Measurements from ENCODE around the gene RNFT2.
A peak's percentile ranks its signal among the peaks of the same experiment; 100 is the strongest.

The RNFT2 gene

DNA sequence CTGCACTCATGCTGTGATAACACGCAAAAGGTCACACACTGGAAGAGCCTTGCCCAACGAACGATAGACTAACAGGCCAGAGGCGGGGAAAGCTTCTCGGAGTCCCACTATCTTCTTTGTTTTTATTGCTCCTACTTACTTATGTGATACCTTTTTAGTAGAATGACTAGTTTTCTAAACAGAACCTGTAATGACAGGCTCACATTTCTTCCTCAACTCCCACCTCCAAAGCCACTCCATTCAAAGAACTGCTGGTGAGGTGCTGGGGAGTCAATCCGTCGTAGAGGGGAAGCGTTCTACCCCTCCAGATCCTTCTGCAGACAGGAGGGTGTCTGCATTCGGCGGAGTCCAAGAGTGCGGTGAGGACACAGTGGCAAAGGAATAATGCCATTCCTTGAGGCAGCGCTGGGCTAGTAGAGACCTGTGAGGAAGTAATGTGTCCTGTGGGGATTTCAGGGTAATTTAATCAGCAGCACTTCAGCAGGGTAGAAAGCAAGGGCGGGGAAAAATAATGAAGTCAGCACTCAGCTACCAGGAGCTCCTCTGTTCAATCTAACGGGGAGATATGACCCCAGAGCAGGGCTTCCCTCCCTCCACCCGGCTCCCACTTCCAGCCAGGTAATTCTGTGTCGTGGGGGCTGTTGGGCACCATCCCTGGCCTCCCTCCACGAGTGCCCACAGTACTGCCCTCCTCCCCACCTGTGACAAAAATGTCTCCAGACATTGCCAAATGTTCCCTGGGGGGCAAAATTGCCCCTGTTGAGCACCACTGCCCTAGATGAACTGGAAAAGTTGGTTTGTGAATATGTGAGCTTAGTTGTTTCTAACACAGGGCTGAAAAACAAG lies 25.4 kb upstream of the RNFT2 start:
- peaks cover 4% of the 10 kb centered on the region for H3K27me3 ChIP-seq (ENCODE audit: low read depth, low read length)
- peaks cover 0 to 9% of the 10 kb centered on the region in 2 donors for H3K36me3 ChIP-seq (ENCODE audit: control insufficient read depth in 1 of 2, insufficient read depth in 2 of 2, low read length in 2 of 2)
- H3K27ac ChIP-seq (ENCODE audit: low read length): no peak overlapping the region
- no peak overlapping the region for H3K4me3 ChIP-seq (ENCODE audit: low read depth in 1 of 2, low read length in 2 of 2)
- H3K9me3 ChIP-seq (ENCODE audit: control insufficient read depth in 1 of 2, low read length in 2 of 2): no peaks in the 10 kb centered on the region
- peaks cover 0 to 12% of the 10 kb centered on the region in 2 donors for H3K4me1 ChIP-seq (ENCODE audit: control insufficient read depth in 1 of 2, insufficient read depth in 2 of 2, low read length in 2 of 2)

DNA sequence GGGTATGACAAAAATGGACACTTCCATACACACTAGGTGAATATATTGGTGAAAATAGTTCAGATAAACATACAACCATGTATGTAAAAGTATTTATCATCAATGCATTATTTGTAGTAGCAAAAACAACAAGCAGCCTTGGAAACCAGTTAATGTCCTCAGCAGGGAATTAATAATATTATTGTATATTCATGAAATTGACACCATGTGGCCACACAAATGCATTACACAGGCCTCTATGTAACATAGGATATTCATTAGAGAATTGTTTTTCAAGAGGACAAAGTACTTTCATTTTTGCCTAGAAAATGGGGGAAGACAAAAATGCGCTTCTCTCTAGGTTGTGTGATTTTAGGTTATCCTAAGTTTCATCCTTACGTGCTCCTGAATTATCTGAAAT lies 24.6 kb upstream of the RNFT2 start:
- no peak overlapping the region for H3K27ac ChIP-seq (ENCODE audit: low read length)
- no peak overlapping the region for H3K4me3 ChIP-seq (ENCODE audit: low read depth in 1 of 2, low read length in 2 of 2)
- peaks cover 0 to 9% of the 10 kb centered on the region in 2 donors for H3K36me3 ChIP-seq (ENCODE audit: control insufficient read depth in 1 of 2, insufficient read depth in 2 of 2, low read length in 2 of 2)
- H3K4me1 ChIP-seq (ENCODE audit: control insufficient read depth in 1 of 2, insufficient read depth in 2 of 2, low read length in 2 of 2): peaks cover 0 to 18% of the 10 kb centered on the region in 2 donors
- H3K27me3 ChIP-seq (ENCODE audit: low read depth, low read length): peaks cover 4% of the 10 kb centered on the region
- H3K9me3 ChIP-seq (ENCODE audit: control insufficient read depth in 1 of 2, low read length in 2 of 2): no peaks in the 10 kb centered on the region

GRCh38 chr12:116714175-116714574 lies 23.9 kb upstream of the RNFT2 start:
- Histone ChIP-seq H3K4me3 (ENCODE audit: low read depth in 1 of 2, low read length in 2 of 2) (no peak overlapping the region), H3K9me3 (ENCODE audit: control insufficient read depth in 1 of 2, low read length in 2 of 2) (no peaks in the 10 kb centered on the region), H3K27ac (ENCODE audit: low read length) (no peak overlapping the region), H3K36me3 (ENCODE audit: control insufficient read depth in 1 of 2, insufficient read depth in 2 of 2, low read length in 2 of 2) (peaks cover 0 to 9% of the 10 kb centered on the region in 2 donors), H3K4me1 (ENCODE audit: control insufficient read depth in 1 of 2, insufficient read depth in 2 of 2, low read length in 2 of 2) (peaks cover 0 to 11% of the 10 kb centered on the region in 2 donors), H3K27me3 (ENCODE audit: low read depth, low read length) (peaks cover 2% of the 10 kb centered on the region)

- H3K4me3 ChIP-seq (ENCODE audit: low read depth in 1 of 2, low read length in 2 of 2): peak overlapping the region in 1 of 2 donors; percentile 41
- peaks cover 5 to 17% of the 10 kb centered on the region in 2 donors for H3K36me3 ChIP-seq (ENCODE audit: control insufficient read depth in 1 of 2, insufficient read depth in 2 of 2, low read length in 2 of 2)
- H3K4me1 ChIP-seq (ENCODE audit: control insufficient read depth in 1 of 2, insufficient read depth in 2 of 2, low read length in 2 of 2): peaks cover 6 to 17% of the 10 kb centered on the region in 2 donors
- no peak overlapping the region for H3K27ac ChIP-seq (ENCODE audit: low read length)
- H3K9me3 ChIP-seq (ENCODE audit: control insufficient read depth in 1 of 2, low read length in 2 of 2): no peaks in the 10 kb centered on the region
- no peaks in the 10 kb centered on the region for H3K27me3 ChIP-seq (ENCODE audit: low read depth, low read length)
These were observed 20.4 kb upstream of the RNFT2 start for GRCh38 chr12:116717466-116718437.

DNA sequence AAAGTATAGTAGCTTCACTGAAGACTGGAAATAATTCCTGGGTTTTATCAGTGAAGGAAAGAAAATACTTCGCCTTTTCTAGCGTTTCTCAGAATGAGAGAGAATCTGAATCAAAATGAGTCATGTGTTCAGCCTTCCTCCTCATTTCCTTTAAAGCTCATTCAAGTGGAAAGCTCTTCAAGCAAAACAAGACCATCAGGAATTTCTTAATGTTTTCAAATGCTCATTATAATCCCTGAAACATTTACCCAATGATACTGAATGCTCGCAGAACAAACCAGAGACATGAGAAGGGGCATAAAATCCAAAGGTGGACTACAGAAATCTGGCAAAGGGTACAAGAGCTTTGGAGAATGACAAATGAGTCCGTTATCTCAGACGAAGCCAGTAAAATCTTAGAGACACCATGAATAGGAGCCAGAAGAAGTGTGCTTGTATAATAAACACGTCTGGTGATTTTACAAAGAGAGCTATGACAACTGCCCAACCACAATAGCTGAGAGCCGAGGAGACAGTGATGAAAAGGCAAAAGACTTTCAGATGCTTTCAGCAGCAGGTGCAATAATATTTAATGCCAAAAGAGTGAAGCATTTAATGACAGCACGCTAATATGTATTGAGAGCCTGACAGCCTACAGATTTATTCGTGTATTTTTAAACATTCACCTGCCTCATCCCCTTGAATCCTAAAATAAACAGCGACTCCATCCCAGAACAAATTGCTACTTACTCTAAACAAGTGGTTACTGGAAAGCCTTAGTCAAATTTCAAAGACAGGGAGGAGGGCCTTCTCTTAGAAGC lies 19.3 kb upstream of the RNFT2 start:
- Histone ChIP-seq H3K4me3 (ENCODE audit: low read depth in 1 of 2, low read length in 2 of 2) (peak overlapping the region; percentile 2 to 3), H3K36me3 (ENCODE audit: control insufficient read depth in 1 of 2, insufficient read depth in 2 of 2, low read length in 2 of 2) (peaks cover 5 to 21% of the 10 kb centered on the region in 2 donors), H3K9me3 (ENCODE audit: control insufficient read depth in 1 of 2, low read length in 2 of 2) (no peaks in the 10 kb centered on the region), H3K4me1 (ENCODE audit: control insufficient read depth in 1 of 2, insufficient read depth in 2 of 2, low read length in 2 of 2) (peaks cover 6 to 17% of the 10 kb centered on the region in 2 donors), H3K27ac (ENCODE audit: low read length) (no peak overlapping the region), H3K27me3 (ENCODE audit: low read depth, low read length) (no peaks in the 10 kb centered on the region)

DNA sequence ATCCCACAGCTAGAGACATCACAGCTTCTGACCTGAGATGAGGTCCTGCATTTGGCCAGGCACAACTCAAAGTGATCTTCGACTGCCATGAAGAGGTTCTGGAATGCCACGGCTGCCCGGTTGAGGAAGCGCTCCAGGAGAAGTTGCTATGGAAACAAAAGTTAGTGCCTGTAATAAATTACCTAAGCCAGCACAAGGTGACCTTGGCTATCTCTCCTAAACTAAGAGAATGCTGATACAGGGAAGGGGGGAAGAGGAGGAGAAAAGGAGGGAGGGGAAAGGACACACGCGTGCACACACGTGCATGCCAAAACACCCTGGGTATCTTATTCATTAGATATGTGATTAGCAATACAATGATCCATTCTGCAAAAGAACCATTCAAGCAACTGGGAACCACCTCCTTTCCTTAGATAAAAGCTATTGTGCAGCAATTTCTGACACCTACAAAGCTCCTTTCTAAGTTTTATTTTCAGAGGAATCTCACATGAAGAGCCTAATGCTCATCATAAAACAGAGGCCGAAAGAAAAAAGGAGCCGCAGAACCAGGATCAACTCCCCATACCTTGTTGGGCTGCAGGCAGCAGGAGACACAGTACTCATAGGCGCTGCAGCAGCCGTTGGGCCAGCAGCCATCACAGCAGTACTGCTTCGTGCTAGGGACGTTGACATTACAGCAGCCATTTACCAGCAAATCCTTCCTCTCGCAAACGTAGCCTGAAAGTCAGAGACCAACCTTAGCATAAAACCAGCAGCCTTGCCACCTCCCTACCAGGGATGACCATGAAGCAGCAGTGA lies 18.2 kb upstream of the RNFT2 start:
- H3K9me3 ChIP-seq (ENCODE audit: control insufficient read depth in 1 of 2, low read length in 2 of 2): no peaks in the 10 kb centered on the region
- H3K4me1 ChIP-seq (ENCODE audit: control insufficient read depth in 1 of 2, insufficient read depth in 2 of 2, low read length in 2 of 2): peaks cover 6 to 17% of the 10 kb centered on the region in 2 donors
- H3K27me3 ChIP-seq (ENCODE audit: low read depth, low read length): no peaks in the 10 kb centered on the region
- peak overlapping the region in 1 of 2 donors; percentile 2 for H3K4me3 ChIP-seq (ENCODE audit: low read depth in 1 of 2, low read length in 2 of 2)
- H3K36me3 ChIP-seq (ENCODE audit: control insufficient read depth in 1 of 2, insufficient read depth in 2 of 2, low read length in 2 of 2): peaks cover 5 to 21% of the 10 kb centered on the region in 2 donors
- peak overlapping the region; percentile 22 for H3K27ac ChIP-seq (ENCODE audit: low read length)

- H3K36me3 ChIP-seq (ENCODE audit: control insufficient read depth in 1 of 2, insufficient read depth in 2 of 2, low read length in 2 of 2): peaks cover 5 to 13% of the 10 kb centered on the region in 2 donors
- no peaks in the 10 kb centered on the region for H3K9me3 ChIP-seq (ENCODE audit: control insufficient read depth in 1 of 2, low read length in 2 of 2)
- H3K4me1 ChIP-seq (ENCODE audit: control insufficient read depth in 1 of 2, insufficient read depth in 2 of 2, low read length in 2 of 2): peaks cover 10 to 17% of the 10 kb centered on the region in 2 donors
- H3K27me3 ChIP-seq (ENCODE audit: low read depth, low read length): no peaks in the 10 kb centered on the region
- no peak overlapping the region for H3K4me3 ChIP-seq (ENCODE audit: low read depth in 1 of 2, low read length in 2 of 2)
- no peak overlapping the region for H3K27ac ChIP-seq (ENCODE audit: low read length)
These were observed 15.9 kb upstream of the RNFT2 start for GRCh38 chr12:116722245-116722644.

- Histone ChIP-seq H3K9me3 (ENCODE audit: control insufficient read depth in 1 of 2, low read length in 2 of 2) (no peaks in the 10 kb centered on the region), H3K27ac (ENCODE audit: low read length) (no peak overlapping the region)
These were observed 11.4 kb upstream of the RNFT2 start for GRCh38 chr12:116726694-116727093.

GRCh38 chr12:116727261-116727660 lies 10.9 kb upstream of the RNFT2 start:
- peaks cover 0 to 9% of the 10 kb centered on the region in 2 donors for H3K36me3 ChIP-seq (ENCODE audit: control insufficient read depth in 1 of 2, insufficient read depth in 2 of 2, low read length in 2 of 2)
- peaks cover 4 to 9% of the 10 kb centered on the region in 2 donors for H3K4me1 ChIP-seq (ENCODE audit: control insufficient read depth in 1 of 2, insufficient read depth in 2 of 2, low read length in 2 of 2)
- no peaks in the 10 kb centered on the region for H3K9me3 ChIP-seq (ENCODE audit: control insufficient read depth in 1 of 2, low read length in 2 of 2)
- H3K27me3 ChIP-seq (ENCODE audit: low read depth, low read length): no peaks in the 10 kb centered on the region
- H3K27ac ChIP-seq (ENCODE audit: low read length): no peak overlapping the region
- H3K4me3 ChIP-seq (ENCODE audit: low read depth in 1 of 2, low read length in 2 of 2): no peak overlapping the region

More at GRCh38 chr12:116726694-116727093, 11.4 kb upstream of the RNFT2 start:
- H3K36me3 ChIP-seq (ENCODE audit: control insufficient read depth in 1 of 2, insufficient read depth in 2 of 2, low read length in 2 of 2): peaks cover 0 to 12% of the 10 kb centered on the region in 2 donors
- peaks cover 4 to 9% of the 10 kb centered on the region in 2 donors for H3K4me1 ChIP-seq (ENCODE audit: control insufficient read depth in 1 of 2, insufficient read depth in 2 of 2, low read length in 2 of 2)
- H3K4me3 ChIP-seq (ENCODE audit: low read depth in 1 of 2, low read length in 2 of 2): no peak overlapping the region
- H3K27me3 ChIP-seq (ENCODE audit: low read depth, low read length): no peaks in the 10 kb centered on the region

DNA sequence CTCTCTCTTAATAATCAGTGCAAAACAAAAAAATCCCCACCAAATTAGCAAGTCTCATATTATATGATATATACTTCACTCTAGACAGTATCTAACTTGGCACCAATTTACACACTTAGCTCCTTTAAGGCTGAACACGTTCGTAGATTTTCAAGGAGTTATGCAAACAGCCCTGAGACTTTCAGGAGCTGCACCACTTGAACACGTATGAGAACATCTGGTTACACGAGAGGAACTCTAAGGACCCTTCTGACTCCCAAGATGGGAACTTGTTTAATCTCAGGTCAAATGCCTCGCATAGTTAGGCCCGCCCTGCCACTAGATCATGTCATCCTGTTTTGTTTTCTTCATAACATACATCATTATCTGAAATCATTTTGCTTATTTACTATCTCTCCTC lies 10.2 kb upstream of the RNFT2 start:
- no peak overlapping the region for H3K27ac ChIP-seq (ENCODE audit: low read length)
- H3K4me1 ChIP-seq (ENCODE audit: control insufficient read depth in 1 of 2, insufficient read depth in 2 of 2, low read length in 2 of 2): peaks cover 4 to 9% of the 10 kb centered on the region in 2 donors
- no peaks in the 10 kb centered on the region for H3K27me3 ChIP-seq (ENCODE audit: low read depth, low read length)
- H3K36me3 ChIP-seq (ENCODE audit: control insufficient read depth in 1 of 2, insufficient read depth in 2 of 2, low read length in 2 of 2): peaks cover 0 to 2% of the 10 kb centered on the region in 2 donors
- no peaks in the 10 kb centered on the region for H3K9me3 ChIP-seq (ENCODE audit: control insufficient read depth in 1 of 2, low read length in 2 of 2)
- H3K4me3 ChIP-seq (ENCODE audit: low read depth in 1 of 2, low read length in 2 of 2): no peak overlapping the region

Measured in muscle layer of duodenum (tissue), 2 donors.